WTC11 (cell line): ENCODE results near the gene SRSF10. TPM values are rescaled to one million over a fixed set of nuclear protein-coding genes. Genes with fewer than 3 reads are reported as not detected.

Experiments
- ATAC-seq: fragments of 200-7000 bp; cut with Tn5 transposase; 2 replicates; pipeline ENCODE4 v1.10.0; 2021; ENCODE audit warnings: mild to moderate bottlenecking, moderate library complexity
- CTCF ChIA-PET: fragments of 300-600 bp; sonication (Branson Sonifier 250); formaldehyde crosslinking; loops from one replicate; lab custom pipeline; 2021; ENCODE audit warnings: antibody characterized with exemption; lab: Charles Lee
- POLR2A ChIA-PET: fragments of 350-600 bp; sonication (Branson Sonifier 250); formaldehyde crosslinking; loops from one replicate; lab custom pipeline; 2021; ENCODE audit warnings: antibody characterized with exemption; lab: Charles Lee
- DNase-seq: peaks from one replicate; pipeline ENCODE4 v3.0.0; 2021; ENCODE audit warnings: low spot score
- H3K27ac Mint-ChIP-seq: 2 replicates; pipeline ENCODE4 v1.8.0; 2021; ENCODE audit warnings: mixed read lengths
- H3K27me3 Mint-ChIP-seq: 2 replicates; pipeline ENCODE4 v1.8.0; 2021; ENCODE audit warnings: low read depth, mild to moderate bottlenecking, moderate library complexity, mixed read lengths
- H3K36me3 Mint-ChIP-seq: 2 replicates; pipeline ENCODE4 v1.8.0; 2021; ENCODE audit warnings: mixed read lengths
- H3K4me1 Mint-ChIP-seq: 2 replicates; pipeline ENCODE4 v1.8.0; 2022; ENCODE audit warnings: mixed read lengths
- H3K4me3 Mint-ChIP-seq: 2 replicates; pipeline ENCODE4 v1.8.0; 2021; ENCODE audit warnings: mild to moderate bottlenecking, moderate library complexity, mixed read lengths
- H3K9me3 Mint-ChIP-seq: 2 replicates; pipeline ENCODE4 v1.8.0; 2021; ENCODE audit warnings: mixed read lengths
- ATF2 ChIP-seq: sonication (generic); formaldehyde crosslinking; IDR thresholded peaks from 2 replicates; pipeline ENCODE4 v1.8.1; 2022; ENCODE audit warnings: low read depth, missing genetic modification reagents, borderline replicate concordance
- CDX4 ChIP-seq: fragments of 250-450 bp; sonication (Bioruptor Pico); IDR thresholded peaks from 2 replicates; pipeline ENCODE4 v1.9.0; 2021; ENCODE audit warnings: moderate library complexity, mild to moderate bottlenecking, inconsistent platforms, borderline replicate concordance
- FOXJ3 ChIP-seq: sonication (generic); formaldehyde crosslinking; IDR thresholded peaks from 2 replicates; pipeline ENCODE4 v1.9.0; 2021; ENCODE audit warnings: missing genetic modification reagents, mild to moderate bottlenecking, borderline replicate concordance
- GTF2I ChIP-seq: fragments of 250-450 bp; sonication (Bioruptor Pico); conservative IDR thresholded peaks from 2 replicates; pipeline ENCODE4 v1.4.0; 2021; ENCODE audit warnings: mild to moderate bottlenecking
- IRF2 ChIP-seq: sonication (generic); formaldehyde crosslinking; IDR thresholded peaks from 2 replicates; pipeline ENCODE4 v1.8.0; 2022; ENCODE audit warnings: low read depth, missing genetic modification reagents, borderline replicate concordance
- JUN ChIP-seq: sonication (generic); formaldehyde crosslinking; IDR thresholded peaks from 2 replicates; pipeline ENCODE4 v1.8.0; 2023; ENCODE audit warnings: mild to moderate bottlenecking, missing genetic modification reagents
- KAT7 ChIP-seq: sonication (generic); formaldehyde crosslinking; IDR thresholded peaks from 2 replicates; pipeline ENCODE4 v1.8.1; 2023; ENCODE audit warnings: missing genetic modification reagents, mild to moderate bottlenecking, borderline replicate concordance
- MXD4 ChIP-seq: fragments of 250-450 bp; sonication (Bioruptor Pico); IDR thresholded peaks from 2 replicates; pipeline ENCODE4 v1.8.0; 2021; ENCODE audit warnings: mild to moderate bottlenecking, moderate library complexity, borderline replicate concordance
- NFYB ChIP-seq: sonication (generic); formaldehyde crosslinking; conservative IDR thresholded peaks from 2 replicates; pipeline ENCODE4 v1.8.0; 2022; ENCODE audit warnings: low read depth, missing genetic modification reagents
- NR3C1 ChIP-seq: sonication (generic); formaldehyde crosslinking; conservative IDR thresholded peaks from 2 replicates; pipeline ENCODE4 v1.8.1; 2023; ENCODE audit warnings: low read depth, mild to moderate bottlenecking, missing genetic modification reagents
- PREB ChIP-seq: sonication (generic); formaldehyde crosslinking; IDR thresholded peaks from 2 replicates; pipeline ENCODE4 v1.8.1; 2022; ENCODE audit warnings: mild to moderate bottlenecking, missing genetic modification reagents, moderate library complexity, borderline replicate concordance
- SMAD3 ChIP-seq: sonication (generic); formaldehyde crosslinking; IDR thresholded peaks from 2 replicates; pipeline ENCODE4 v1.8.0; 2022; ENCODE audit warnings: missing genetic modification reagents, mild to moderate bottlenecking, borderline replicate concordance
- SOX15 ChIP-seq: fragments of 250-450 bp; sonication (Bioruptor Pico); IDR thresholded peaks from 2 replicates; pipeline ENCODE4 v1.9.0; 2021; ENCODE audit warnings: mild to moderate bottlenecking
- TCF7 ChIP-seq: sonication (generic); formaldehyde crosslinking; IDR thresholded peaks from 2 replicates; pipeline ENCODE4 v1.8.0; 2022; ENCODE audit warnings: mild to moderate bottlenecking, low read depth, missing genetic modification reagents, moderate library complexity
- ZNF232 ChIP-seq: sonication (generic); formaldehyde crosslinking; IDR thresholded peaks from 2 replicates; pipeline ENCODE4 v1.8.0; 2022; ENCODE audit warnings: mild to moderate bottlenecking, missing genetic modification reagents
- ZNF416 ChIP-seq: fragments of 250-450 bp; sonication (Bioruptor Pico); IDR thresholded peaks from 2 replicates; pipeline ENCODE4 v1.9.0; 2021; ENCODE audit warnings: mild to moderate bottlenecking, inconsistent platforms
- ZNF423 ChIP-seq: fragments of 250-450 bp; sonication (Bioruptor Pico); IDR thresholded peaks from 2 replicates; pipeline ENCODE4 v2.1.2; 2022; ENCODE audit warnings: mild to moderate bottlenecking, moderate library complexity
- ZSCAN18 ChIP-seq: fragments of 250-450 bp; sonication (Bioruptor Pico); IDR thresholded peaks from 2 replicates; pipeline ENCODE4 v2.1.2; 2022; ENCODE audit warnings: mild to moderate bottlenecking, moderate library complexity
- total RNA-seq: library from RNA; stranded (reverse); gene quantifications from 3 replicates; pipeline ENCODE4 v1.2.3, GENCODE V29; 2021
- TF ChIP-seq, protein P1 (sequence below): sonication (generic); formaldehyde crosslinking; IDR thresholded peaks from 2 replicates; pipeline ENCODE4 v1.8.1; 2023; ENCODE audit warnings: mild to moderate bottlenecking, missing genetic modification reagents
- TF ChIP-seq, protein P2 (sequence below): sonication (generic); formaldehyde crosslinking; IDR thresholded peaks from 2 replicates; pipeline ENCODE4 v1.8.1; 2023; ENCODE audit warnings: mild to moderate bottlenecking, missing genetic modification reagents, borderline replicate concordance
- TF ChIP-seq, protein P3 (sequence below): fragments of 200-600 bp; IDR thresholded peaks from 2 replicates; pipeline ENCODE4 v1.8.0; 2022; ENCODE audit warnings: antibody characterized with exemption

The SRSF10 gene
- total RNA-seq, 1 experiment from 2014 or later, result 163 TPM

GRCh38 chr1:23964790-23965740, 15.1 kb downstream of the SRSF10 start:
- Mint-ChIP-seq H3K36me3 (peaks cover 48% of the 10 kb centered on the region), H3K4me1 (peaks cover 13% of the 10 kb centered on the region), H3K9me3 (no peaks in the 10 kb centered on the region), H3K27me3 (no peaks in the 10 kb centered on the region), H3K4me3 (no peak overlapping the region), H3K27ac (peak overlapping the region; percentile 80)
- CTCF ChIA-PET, result interaction anchor here (1.9 kb wide), 1 partner anchor 154 kb away, joined by 6 read pairs; no protein-coding TSS in a partner anchor
- POLR2A ChIA-PET, result interaction anchor here (1.5 kb wide), 1 partner anchor 8 kb away, joined by 3 read pairs; no protein-coding TSS in a partner anchor
- no peak for ATAC-seq
- TF ChIP-seq ZNF232 (CRISPR knock-in tag), result no peak
- TF ChIP-seq, protein P1, sequence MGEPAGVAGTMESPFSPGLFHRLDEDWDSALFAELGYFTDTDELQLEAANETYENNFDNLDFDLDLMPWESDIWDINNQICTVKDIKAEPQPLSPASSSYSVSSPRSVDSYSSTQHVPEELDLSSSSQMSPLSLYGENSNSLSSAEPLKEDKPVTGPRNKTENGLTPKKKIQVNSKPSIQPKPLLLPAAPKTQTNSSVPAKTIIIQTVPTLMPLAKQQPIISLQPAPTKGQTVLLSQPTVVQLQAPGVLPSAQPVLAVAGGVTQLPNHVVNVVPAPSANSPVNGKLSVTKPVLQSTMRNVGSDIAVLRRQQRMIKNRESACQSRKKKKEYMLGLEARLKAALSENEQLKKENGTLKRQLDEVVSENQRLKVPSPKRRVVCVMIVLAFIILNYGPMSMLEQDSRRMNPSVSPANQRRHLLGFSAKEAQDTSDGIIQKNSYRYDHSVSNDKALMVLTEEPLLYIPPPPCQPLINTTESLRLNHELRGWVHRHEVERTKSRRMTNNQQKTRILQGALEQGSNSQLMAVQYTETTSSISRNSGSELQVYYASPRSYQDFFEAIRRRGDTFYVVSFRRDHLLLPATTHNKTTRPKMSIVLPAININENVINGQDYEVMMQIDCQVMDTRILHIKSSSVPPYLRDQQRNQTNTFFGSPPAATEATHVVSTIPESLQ (CRISPR knock-in tag), result no peak
- TF ChIP-seq MXD4, result no peak
- TF ChIP-seq SMAD3 (CRISPR knock-in tag), result no peak
- no peak for TF ChIP-seq KAT7
- no peak for TF ChIP-seq ZNF423 (CRISPR knock-in tag)
- TF ChIP-seq IRF2, result no peak
- TF ChIP-seq CDX4 (CRISPR knock-in tag), result no peak
- TF ChIP-seq PREB (CRISPR knock-in tag), result no peak
- TF ChIP-seq TCF7, result no peak
- TF ChIP-seq, protein P2, sequence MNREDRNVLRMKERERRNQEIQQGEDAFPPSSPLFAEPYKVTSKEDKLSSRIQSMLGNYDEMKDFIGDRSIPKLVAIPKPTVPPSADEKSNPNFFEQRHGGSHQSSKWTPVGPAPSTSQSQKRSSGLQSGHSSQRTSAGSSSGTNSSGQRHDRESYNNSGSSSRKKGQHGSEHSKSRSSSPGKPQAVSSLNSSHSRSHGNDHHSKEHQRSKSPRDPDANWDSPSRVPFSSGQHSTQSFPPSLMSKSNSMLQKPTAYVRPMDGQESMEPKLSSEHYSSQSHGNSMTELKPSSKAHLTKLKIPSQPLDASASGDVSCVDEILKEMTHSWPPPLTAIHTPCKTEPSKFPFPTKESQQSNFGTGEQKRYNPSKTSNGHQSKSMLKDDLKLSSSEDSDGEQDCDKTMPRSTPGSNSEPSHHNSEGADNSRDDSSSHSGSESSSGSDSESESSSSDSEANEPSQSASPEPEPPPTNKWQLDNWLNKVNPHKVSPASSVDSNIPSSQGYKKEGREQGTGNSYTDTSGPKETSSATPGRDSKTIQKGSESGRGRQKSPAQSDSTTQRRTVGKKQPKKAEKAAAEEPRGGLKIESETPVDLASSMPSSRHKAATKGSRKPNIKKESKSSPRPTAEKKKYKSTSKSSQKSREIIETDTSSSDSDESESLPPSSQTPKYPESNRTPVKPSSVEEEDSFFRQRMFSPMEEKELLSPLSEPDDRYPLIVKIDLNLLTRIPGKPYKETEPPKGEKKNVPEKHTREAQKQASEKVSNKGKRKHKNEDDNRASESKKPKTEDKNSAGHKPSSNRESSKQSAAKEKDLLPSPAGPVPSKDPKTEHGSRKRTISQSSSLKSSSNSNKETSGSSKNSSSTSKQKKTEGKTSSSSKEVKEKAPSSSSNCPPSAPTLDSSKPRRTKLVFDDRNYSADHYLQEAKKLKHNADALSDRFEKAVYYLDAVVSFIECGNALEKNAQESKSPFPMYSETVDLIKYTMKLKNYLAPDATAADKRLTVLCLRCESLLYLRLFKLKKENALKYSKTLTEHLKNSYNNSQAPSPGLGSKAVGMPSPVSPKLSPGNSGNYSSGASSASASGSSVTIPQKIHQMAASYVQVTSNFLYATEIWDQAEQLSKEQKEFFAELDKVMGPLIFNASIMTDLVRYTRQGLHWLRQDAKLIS, result no peak
- TF ChIP-seq, protein P3, sequence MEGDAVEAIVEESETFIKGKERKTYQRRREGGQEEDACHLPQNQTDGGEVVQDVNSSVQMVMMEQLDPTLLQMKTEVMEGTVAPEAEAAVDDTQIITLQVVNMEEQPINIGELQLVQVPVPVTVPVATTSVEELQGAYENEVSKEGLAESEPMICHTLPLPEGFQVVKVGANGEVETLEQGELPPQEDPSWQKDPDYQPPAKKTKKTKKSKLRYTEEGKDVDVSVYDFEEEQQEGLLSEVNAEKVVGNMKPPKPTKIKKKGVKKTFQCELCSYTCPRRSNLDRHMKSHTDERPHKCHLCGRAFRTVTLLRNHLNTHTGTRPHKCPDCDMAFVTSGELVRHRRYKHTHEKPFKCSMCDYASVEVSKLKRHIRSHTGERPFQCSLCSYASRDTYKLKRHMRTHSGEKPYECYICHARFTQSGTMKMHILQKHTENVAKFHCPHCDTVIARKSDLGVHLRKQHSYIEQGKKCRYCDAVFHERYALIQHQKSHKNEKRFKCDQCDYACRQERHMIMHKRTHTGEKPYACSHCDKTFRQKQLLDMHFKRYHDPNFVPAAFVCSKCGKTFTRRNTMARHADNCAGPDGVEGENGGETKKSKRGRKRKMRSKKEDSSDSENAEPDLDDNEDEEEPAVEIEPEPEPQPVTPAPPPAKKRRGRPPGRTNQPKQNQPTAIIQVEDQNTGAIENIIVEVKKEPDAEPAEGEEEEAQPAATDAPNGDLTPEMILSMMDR, result no peak
- no peak for TF ChIP-seq FOXJ3 (CRISPR knock-in tag)
- DNase-seq, result no peak

DNA sequence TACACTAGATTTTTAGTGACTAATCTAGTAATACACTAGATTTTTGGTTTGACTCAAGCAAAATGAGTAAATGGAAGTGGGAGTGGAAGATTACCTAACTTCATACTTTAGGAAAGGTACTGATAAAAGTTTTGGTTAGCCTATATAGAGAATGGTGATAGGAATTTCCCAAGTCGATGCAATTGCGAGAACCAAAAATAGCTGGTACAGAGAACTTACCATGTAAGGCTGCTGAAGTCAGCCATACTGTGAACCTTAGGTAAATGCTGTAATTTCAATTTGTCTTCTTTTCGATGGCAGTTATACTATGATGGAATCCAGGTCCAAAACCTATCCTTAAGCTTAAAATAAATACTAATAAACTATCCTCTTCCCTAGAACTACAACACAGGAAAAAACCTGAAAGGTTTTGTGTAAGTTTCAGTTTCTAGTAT, 15.9 kb downstream of the SRSF10 start:
- H3K36me3 Mint-ChIP-seq, result peaks cover 46% of the 10 kb centered on the region
- peak overlapping the region; percentile 81 for H3K27ac Mint-ChIP-seq
- H3K4me3 Mint-ChIP-seq, result no peak overlapping the region
- DNase-seq (no peak), ATAC-seq (no peak)
- H3K27me3 Mint-ChIP-seq, result no peaks in the 10 kb centered on the region
- POLR2A ChIA-PET, result interaction anchor here (0.6 to 1.5 kb wide), 2 partner anchors 9 to 10 kb away, joined by 3 read pairs; no protein-coding TSS in a partner anchor
- CTCF ChIA-PET, result interaction anchor here (1.9 kb wide), 1 partner anchor 153 kb away, joined by 6 read pairs; no protein-coding TSS in a partner anchor
- H3K4me1 Mint-ChIP-seq, result peaks cover 13% of the 10 kb centered on the region
- H3K9me3 Mint-ChIP-seq, result no peaks in the 10 kb centered on the region
- TF ChIP-seq ATF2 (CRISPR knock-in tag), result no peak
- TF ChIP-seq GTF2I (CRISPR knock-in tag), result no peak
- no peak for TF ChIP-seq IRF2
- no peak for TF ChIP-seq NFYB (CRISPR knock-in tag)
- no peak for TF ChIP-seq SOX15 (CRISPR knock-in tag)
- TF ChIP-seq FOXJ3 (CRISPR knock-in tag), result no peak
- TF ChIP-seq NR3C1 (CRISPR knock-in tag), result no peak
- no peak for TF ChIP-seq JUN
- TF ChIP-seq ZNF416, result no peak
- no peak for TF ChIP-seq ZSCAN18
